Brain microvascular endothelial cell (primary cell): ENCODE results near the gene LRATD1.
"Not testable (repeated sequence)": the region's sequence is repeated elsewhere in the genome, so short reads cannot be mapped to it uniquely, and the experiment has no call there.

Experiments used
- DNase-seq: peaks from one replicate; pipeline ENCODE4 v3.0.0-alpha.2; 2020
- H3K27ac ChIP-seq: fragments of 250-450 bp; sonication (Bioruptor Pico); 2 replicates; pipeline ENCODE4 v1.5.1; 2020; ENCODE audit warnings: mild to moderate bottlenecking, moderate library complexity
- H3K27me3 ChIP-seq: fragments of 250-450 bp; sonication (Bioruptor Pico); replicated peaks from 2 replicates; pipeline ENCODE4 v1.5.1; 2020; ENCODE audit warnings: mild to moderate bottlenecking
- H3K36me3 ChIP-seq: fragments of 250-450 bp; sonication (Bioruptor Pico); replicated peaks from 2 replicates; pipeline ENCODE4 v1.5.1; 2020; ENCODE audit warnings: mild to moderate bottlenecking
- H3K4me3 ChIP-seq: 2 replicates; pipeline ENCODE4 v1.5.1; 2011; ENCODE audit warnings: low read depth, mild to moderate bottlenecking, control low read depth, low read length, moderate library complexity
- in situ Hi-C: cut with HindIII; loops from 2 replicates; pipeline ENCODE4 v1.10.0; 2017; ENCODE audit warnings: low sequenced_read_pairs, low pct_ligation_motif_present
- TF ChIP-seq, protein P1 (sequence below): IDR thresholded peaks from 2 replicates; pipeline ENCODE4 v1.5.1; 2011; ENCODE audit warnings: low read depth, mild to moderate bottlenecking, moderate library complexity, low read length, control low read depth, inconsistent platforms; ENCODE audit errors: missing control alignments

LRATD1 gene

GRCh38 chr2:14616950-14617349 is 15.6 kb upstream of the LRATD1 start:
- TF ChIP-seq, protein P1, sequence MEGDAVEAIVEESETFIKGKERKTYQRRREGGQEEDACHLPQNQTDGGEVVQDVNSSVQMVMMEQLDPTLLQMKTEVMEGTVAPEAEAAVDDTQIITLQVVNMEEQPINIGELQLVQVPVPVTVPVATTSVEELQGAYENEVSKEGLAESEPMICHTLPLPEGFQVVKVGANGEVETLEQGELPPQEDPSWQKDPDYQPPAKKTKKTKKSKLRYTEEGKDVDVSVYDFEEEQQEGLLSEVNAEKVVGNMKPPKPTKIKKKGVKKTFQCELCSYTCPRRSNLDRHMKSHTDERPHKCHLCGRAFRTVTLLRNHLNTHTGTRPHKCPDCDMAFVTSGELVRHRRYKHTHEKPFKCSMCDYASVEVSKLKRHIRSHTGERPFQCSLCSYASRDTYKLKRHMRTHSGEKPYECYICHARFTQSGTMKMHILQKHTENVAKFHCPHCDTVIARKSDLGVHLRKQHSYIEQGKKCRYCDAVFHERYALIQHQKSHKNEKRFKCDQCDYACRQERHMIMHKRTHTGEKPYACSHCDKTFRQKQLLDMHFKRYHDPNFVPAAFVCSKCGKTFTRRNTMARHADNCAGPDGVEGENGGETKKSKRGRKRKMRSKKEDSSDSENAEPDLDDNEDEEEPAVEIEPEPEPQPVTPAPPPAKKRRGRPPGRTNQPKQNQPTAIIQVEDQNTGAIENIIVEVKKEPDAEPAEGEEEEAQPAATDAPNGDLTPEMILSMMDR = no peak
- Histone ChIP-seq H3K4me3 (no peak overlapping the region), H3K27ac (no peak overlapping the region), H3K36me3 (no peaks in the 10 kb centered on the region), H3K27me3 (no peaks in the 10 kb centered on the region)
- DNase-seq = no peak
- in situ Hi-C loops = no loop called here

DNA sequence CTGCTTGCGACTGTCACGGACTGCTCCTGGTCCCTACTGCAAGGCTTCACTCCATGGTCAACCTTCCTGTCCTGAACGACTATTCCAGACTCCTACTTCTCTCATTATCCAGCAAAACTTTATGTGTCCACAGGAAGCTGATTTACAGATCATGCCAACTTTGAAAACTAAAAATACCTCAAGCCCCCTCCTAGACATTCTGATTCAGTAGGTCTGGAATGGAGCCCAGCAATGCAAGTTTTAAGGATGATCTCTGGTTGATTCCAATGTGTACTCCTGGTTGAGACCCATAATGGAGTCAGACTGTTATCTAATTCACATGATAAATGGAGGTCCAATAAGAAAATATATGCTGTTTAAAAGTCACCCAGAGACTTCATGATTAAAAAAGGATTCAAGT is 13.1 kb upstream of the LRATD1 start:
- in situ Hi-C loops = no loop called here
- no peak overlapping the region for H3K27ac ChIP-seq
- no peak overlapping the region for H3K4me3 ChIP-seq
- no peak for DNase-seq
- TF ChIP-seq, protein P1 = no peak
- no peaks in the 10 kb centered on the region for H3K27me3 ChIP-seq
- H3K36me3 ChIP-seq = no peaks in the 10 kb centered on the region

GRCh38 chr2:14621114-14621513 is 11.4 kb upstream of the LRATD1 start:
- Histone ChIP-seq H3K27ac (no peak overlapping the region), H3K36me3 (no peaks in the 10 kb centered on the region), H3K4me3 (no peak overlapping the region), H3K27me3 (no peaks in the 10 kb centered on the region)
- DNase-seq = no peak
- in situ Hi-C loops = no loop called here
- TF ChIP-seq, protein P1 = no peak

GRCh38 chr2:14621906-14622549 is 10.5 kb upstream of the LRATD1 start:
- H3K36me3 ChIP-seq = no peaks in the 10 kb centered on the region
- no peaks in the 10 kb centered on the region for H3K27me3 ChIP-seq
- in situ Hi-C loops = no loop called here
- DNase-seq = no peak
- no peak overlapping the region for H3K4me3 ChIP-seq
- no peak overlapping the region for H3K27ac ChIP-seq
- TF ChIP-seq, protein P1 = no peak

DNA sequence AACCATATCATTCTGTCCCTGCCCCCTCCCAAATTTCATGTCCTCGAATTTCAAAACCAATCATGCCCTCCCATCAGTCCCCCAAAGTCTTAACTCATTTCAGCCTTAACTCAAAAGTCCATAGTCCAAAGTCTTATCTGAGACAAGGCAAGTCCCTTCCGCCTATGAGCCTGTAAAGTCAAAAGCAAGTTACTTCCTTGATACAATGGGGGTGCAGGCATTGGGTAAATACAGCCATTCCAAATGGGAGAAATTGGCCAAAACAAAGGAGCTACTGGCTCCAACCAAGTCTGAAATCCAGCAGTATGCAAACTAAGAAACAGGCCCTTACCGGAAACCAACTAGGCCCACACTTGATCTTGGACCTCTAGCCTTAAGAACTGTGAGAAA is 10.0 kb upstream of the LRATD1 start:
- in situ Hi-C loops, DNase-seq, H3K27ac ChIP-seq, H3K4me3 ChIP-seq, H3K36me3 ChIP-seq, H3K27me3 ChIP-seq: not testable (repeated sequence)

DNA sequence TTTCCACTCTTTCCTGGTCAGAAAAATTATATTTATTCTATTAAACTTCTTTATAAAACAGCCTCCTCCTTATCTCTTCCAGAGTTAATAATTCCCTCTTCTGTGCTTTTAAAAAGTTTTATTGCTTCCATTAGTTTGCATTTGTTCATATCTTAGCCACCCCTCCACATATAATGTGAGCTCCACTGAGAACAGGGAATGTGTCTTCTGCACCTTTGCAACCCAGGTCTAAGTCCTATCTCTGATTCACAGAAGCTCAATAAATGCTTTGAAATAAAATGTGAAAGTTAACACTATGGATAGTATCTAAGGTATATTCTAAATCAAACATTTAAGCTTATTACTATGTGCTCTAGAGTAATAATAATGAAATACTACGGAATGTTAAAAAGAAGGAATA is 9.3 kb upstream of the LRATD1 start:
- in situ Hi-C loops = no loop called here
- Histone ChIP-seq H3K36me3 (no peaks in the 10 kb centered on the region), H3K27me3 (no peaks in the 10 kb centered on the region), H3K27ac (no peak overlapping the region), H3K4me3 (no peak overlapping the region)
- DNase-seq = no peak
- TF ChIP-seq, protein P1 = no peak
